Neutrophil (primary cell): Measurements from ENCODE around the gene LMAN2.

ENCODE experiments used
- H3K27ac ChIP-seq: fragments of 200-600 bp; sonication (generic); 2 replicates; pipeline ENCODE4 v1.5.1; 2016; ENCODE audit warnings: mild to moderate bottlenecking, moderate library complexity
- H3K27me3 ChIP-seq: fragments of 200-600 bp; sonication (generic); 2 replicates; pipeline ENCODE4 v1.6.0; 2016; ENCODE audit warnings: mild to moderate bottlenecking
- H3K36me3 ChIP-seq: fragments of 200-600 bp; sonication (generic); 2 replicates; pipeline ENCODE4 v1.5.1; 2017
- H3K4me1 ChIP-seq, 2 experiments: fragments of 200-600 bp in 1 of 2; sonication (generic) in 1 of 2; 1 replicate in 1 of 2; 2 replicates in 1 of 2; pipeline versions ENCODE4 v1.5.1 to v1.6.1; 2013 to 2016; ENCODE audit warnings: low read depth in 1 of 2, low read length in 1 of 2, mild to moderate bottlenecking in 1 of 2, moderate library complexity in 1 of 2; ENCODE audit not compliant: control insufficient read depth in 1 of 2, insufficient read depth in 1 of 2
- H3K4me3 ChIP-seq, 2 experiments: fragments of 200-600 bp in 1 of 2; sonication (generic) in 1 of 2; 1 replicate in 1 of 2; 2 replicates in 1 of 2; pipeline ENCODE4 v1.5.1; 2013 to 2016; ENCODE audit warnings: low read depth in 1 of 2, low read length in 1 of 2, mild to moderate bottlenecking in 1 of 2, moderate library complexity in 1 of 2
- H3K9me3 ChIP-seq: fragments of 200-600 bp; sonication (generic); 2 replicates; pipeline ENCODE4 v1.5.1; 2016
- TF ChIP-seq, protein P1 (sequence below): fragments of 200-600 bp; sonication (generic); IDR thresholded peaks from 2 replicates; pipeline ENCODE4 v1.5.1; 2016; ENCODE audit warnings: antibody characterized with exemption

The LMAN2 gene

DNA sequence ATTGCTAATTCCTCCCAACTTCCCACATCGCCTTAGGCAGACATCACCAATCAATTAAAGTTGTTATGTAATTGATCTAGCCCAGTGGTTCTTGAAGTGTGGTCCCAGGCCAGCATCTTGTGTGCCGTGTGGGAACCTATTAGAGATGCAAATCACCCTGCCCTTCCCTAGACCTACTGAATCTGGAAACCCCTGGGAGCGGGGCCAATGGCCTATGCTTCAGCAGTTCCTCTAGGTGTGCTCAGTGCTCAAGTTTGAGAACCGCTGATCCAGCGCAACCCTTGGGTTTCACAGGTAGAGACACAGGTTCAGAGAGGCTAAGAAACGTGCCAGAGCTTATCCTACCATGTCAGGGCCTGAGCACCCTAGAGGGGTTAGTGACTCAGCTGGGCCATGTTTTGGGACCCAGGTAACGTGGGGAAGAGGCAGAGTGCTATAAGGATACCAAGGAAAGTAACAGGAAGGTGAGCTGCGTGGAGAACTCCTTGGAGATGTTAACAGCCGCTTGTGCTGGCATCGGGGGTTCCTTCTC lies 37.1 kb upstream of the LMAN2 start:
- no peaks in the 10 kb centered on the region for H3K9me3 ChIP-seq
- peaks cover 56 to 62% of the 10 kb centered on the region in 2 experiments for H3K4me1 ChIP-seq
- H3K36me3 ChIP-seq = no peaks in the 10 kb centered on the region
- H3K27me3 ChIP-seq = no peaks in the 10 kb centered on the region
- peak overlapping the region; percentile 11 for H3K27ac ChIP-seq
- no peak overlapping the region for H3K4me3 ChIP-seq
- TF ChIP-seq, protein P1, sequence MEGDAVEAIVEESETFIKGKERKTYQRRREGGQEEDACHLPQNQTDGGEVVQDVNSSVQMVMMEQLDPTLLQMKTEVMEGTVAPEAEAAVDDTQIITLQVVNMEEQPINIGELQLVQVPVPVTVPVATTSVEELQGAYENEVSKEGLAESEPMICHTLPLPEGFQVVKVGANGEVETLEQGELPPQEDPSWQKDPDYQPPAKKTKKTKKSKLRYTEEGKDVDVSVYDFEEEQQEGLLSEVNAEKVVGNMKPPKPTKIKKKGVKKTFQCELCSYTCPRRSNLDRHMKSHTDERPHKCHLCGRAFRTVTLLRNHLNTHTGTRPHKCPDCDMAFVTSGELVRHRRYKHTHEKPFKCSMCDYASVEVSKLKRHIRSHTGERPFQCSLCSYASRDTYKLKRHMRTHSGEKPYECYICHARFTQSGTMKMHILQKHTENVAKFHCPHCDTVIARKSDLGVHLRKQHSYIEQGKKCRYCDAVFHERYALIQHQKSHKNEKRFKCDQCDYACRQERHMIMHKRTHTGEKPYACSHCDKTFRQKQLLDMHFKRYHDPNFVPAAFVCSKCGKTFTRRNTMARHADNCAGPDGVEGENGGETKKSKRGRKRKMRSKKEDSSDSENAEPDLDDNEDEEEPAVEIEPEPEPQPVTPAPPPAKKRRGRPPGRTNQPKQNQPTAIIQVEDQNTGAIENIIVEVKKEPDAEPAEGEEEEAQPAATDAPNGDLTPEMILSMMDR = no peak

DNA sequence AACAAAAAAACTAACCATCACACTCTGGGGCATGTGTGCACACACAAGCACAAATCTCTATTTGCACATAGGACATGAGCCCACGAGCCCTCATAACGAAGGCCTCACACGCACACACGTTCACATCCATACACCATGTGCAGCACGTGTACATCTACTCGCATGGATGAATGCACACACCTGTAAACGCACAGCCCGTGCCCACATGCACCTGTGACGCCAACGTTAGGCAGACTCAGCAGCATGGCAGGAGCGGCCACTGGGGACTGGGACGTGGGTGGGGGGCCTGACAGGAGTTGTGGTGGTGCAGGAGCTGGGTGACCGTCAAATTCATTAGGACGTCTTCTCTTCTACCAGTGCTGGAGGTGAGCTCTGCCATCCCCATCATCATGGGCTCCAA lies 35.9 kb upstream of the LMAN2 start:
- H3K9me3 ChIP-seq = no peaks in the 10 kb centered on the region
- H3K4me3 ChIP-seq = no peak overlapping the region
- TF ChIP-seq, protein P1 = no peak
- no peaks in the 10 kb centered on the region for H3K27me3 ChIP-seq
- peaks cover 50 to 55% of the 10 kb centered on the region in 2 experiments for H3K4me1 ChIP-seq
- no peaks in the 10 kb centered on the region for H3K36me3 ChIP-seq
- H3K27ac ChIP-seq = no peak overlapping the region

DNA sequence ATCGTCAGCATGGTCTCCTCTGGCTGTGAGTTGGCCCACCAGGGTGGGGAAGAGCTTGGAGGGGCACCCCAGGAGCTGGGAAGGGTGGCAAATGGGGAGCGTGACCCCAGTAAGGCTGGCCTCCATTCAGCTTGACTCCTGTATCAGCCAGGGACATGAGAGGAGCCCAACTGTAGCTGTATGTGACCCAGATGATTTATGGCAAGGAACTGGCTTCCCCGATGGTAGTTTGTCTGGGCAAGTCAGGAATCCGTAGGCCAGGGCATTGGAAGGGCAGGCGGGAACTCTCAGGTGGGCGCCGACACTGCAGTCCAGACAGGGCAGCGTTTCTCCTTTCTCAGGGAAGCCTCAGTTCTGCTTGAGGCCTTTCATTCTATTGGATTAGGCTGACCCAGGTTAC lies 35.1 kb upstream of the LMAN2 start:
- peaks cover 50 to 55% of the 10 kb centered on the region in 2 experiments for H3K4me1 ChIP-seq
- no peaks in the 10 kb centered on the region for H3K27me3 ChIP-seq
- no peak overlapping the region for H3K27ac ChIP-seq
- H3K9me3 ChIP-seq = no peaks in the 10 kb centered on the region
- no peak overlapping the region for H3K4me3 ChIP-seq
- H3K36me3 ChIP-seq = no peaks in the 10 kb centered on the region
- TF ChIP-seq, protein P1 = no peak

DNA sequence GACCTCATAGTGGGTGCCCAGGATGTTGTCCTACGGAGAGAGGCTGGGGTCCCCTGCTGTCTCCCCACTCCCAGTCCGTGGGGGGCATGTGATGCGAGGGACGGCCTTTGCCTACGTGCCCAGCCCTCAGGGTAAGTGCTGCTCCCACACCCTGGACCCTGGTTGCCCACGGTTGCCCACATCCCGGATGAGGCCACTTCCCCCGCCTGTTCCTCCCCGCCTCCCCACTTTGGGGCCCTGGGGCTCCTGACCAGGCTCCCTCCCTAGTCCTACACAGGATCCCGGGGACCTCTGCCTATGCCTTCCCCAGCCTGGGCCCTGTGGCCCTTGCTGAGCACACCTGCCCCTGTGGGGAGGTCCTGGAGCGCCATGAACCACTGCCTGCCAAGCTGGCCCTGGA lies 34.3 kb upstream of the LMAN2 start:
- no peaks in the 10 kb centered on the region for H3K9me3 ChIP-seq
- TF ChIP-seq, protein P1 = no peak
- H3K36me3 ChIP-seq = no peaks in the 10 kb centered on the region
- H3K4me1 ChIP-seq = peaks cover 50 to 53% of the 10 kb centered on the region in 2 experiments
- no peak overlapping the region for H3K4me3 ChIP-seq
- no peak overlapping the region for H3K27ac ChIP-seq
- H3K27me3 ChIP-seq = no peaks in the 10 kb centered on the region

DNA sequence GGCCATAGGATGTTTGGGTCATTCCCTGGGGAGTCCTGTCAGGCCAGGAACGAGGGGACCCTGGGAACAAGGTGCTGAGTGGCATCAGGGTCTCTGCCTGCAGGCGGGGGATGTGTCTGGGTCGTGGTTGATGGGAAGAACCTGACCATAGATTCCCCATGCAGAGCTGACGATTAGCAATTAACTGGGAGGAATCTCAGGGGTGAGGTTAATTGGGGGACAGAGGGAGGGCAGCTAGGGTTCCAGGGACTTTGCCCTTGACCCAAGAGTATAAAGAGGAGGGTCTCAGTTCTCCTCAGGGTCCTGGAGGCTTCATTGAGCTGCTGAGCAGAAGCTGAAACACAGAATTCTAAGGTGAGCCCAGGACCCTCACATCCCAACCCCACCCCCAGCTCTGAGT lies 32.7 kb upstream of the LMAN2 start, which contains the start of gene SLC34A1:
Gene SLC34A1, plus strand, starts transcription at position 301 of the 400 bp plus-strand sequence. CDS start 1,308 bp downstream, outside the sequence.
- Histone ChIP-seq H3K9me3 (no peaks in the 10 kb centered on the region), H3K36me3 (no peaks in the 10 kb centered on the region), H3K27ac (no peak within 1 kb of the TSS), H3K4me1 (peaks cover 34 to 37% of the 10 kb centered on the region in 2 experiments), H3K27me3 (no peaks in the 10 kb centered on the region), H3K4me3 (no peak within 1 kb of the TSS)
- TF ChIP-seq, protein P1 = no peak
